SU-DHL-6 (cell line): ENCODE data around the gene CACNA2D4.

ENCODE experiments used
- EZH2phosphoT487 ChIP-seq: fragments of 200-600 bp; sonication (generic), shearing (Covaris generic); conservative IDR thresholded peaks from 2 replicates; pipeline ENCODE4 v1.6.1; 2018; ENCODE audit warnings: mild to moderate bottlenecking, antibody characterized with exemption, low read length, moderate library complexity, mixed read lengths
- TF ChIP-seq, protein P1 (sequence below): fragments of 200-600 bp; sonication (generic); IDR thresholded peaks from one replicate; pipeline ENCODE4 v1.5.1; 2017; ENCODE audit warnings: antibody characterized with exemption, mild to moderate bottlenecking, low read length, moderate library complexity; ENCODE audit not compliant: insufficient read depth, poor library complexity, severe bottlenecking

DNA sequence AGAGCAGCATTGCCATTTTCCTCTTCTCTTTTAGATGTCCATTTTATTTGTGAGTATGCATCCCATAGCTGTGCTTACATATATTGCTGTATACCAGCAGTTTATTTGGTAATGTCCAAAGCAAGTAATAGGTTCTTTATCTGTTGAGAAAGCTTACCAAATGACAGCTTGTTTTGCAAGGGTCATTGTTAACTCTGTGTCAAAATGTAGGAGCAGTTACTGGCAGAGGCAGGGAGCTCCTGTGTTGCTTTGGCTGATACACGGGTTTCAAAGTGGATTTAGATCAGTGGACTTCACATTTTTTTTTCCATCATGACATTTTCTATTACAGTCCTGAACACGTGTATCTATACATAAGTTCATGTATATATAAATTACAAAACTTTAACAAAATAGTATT is 136.2 kb downstream of the CACNA2D4 start:
- TF ChIP-seq, protein P1, sequence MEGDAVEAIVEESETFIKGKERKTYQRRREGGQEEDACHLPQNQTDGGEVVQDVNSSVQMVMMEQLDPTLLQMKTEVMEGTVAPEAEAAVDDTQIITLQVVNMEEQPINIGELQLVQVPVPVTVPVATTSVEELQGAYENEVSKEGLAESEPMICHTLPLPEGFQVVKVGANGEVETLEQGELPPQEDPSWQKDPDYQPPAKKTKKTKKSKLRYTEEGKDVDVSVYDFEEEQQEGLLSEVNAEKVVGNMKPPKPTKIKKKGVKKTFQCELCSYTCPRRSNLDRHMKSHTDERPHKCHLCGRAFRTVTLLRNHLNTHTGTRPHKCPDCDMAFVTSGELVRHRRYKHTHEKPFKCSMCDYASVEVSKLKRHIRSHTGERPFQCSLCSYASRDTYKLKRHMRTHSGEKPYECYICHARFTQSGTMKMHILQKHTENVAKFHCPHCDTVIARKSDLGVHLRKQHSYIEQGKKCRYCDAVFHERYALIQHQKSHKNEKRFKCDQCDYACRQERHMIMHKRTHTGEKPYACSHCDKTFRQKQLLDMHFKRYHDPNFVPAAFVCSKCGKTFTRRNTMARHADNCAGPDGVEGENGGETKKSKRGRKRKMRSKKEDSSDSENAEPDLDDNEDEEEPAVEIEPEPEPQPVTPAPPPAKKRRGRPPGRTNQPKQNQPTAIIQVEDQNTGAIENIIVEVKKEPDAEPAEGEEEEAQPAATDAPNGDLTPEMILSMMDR: no peak
- no peak for TF ChIP-seq EZH2phosphoT487
